NT2/D1 (cell line): Measurements from ENCODE around the gene PARN.
"Not testable (repeated sequence)": the region's sequence is repeated elsewhere in the genome, so short reads cannot be mapped to it uniquely, and the experiment has no call there.

ENCODE experiments used
- SUZ12 ChIP-seq: IDR thresholded peaks from 2 replicates; pipeline ENCODE4 v1.6.1; 2011; ENCODE audit not compliant: insufficient read length, insufficient read depth; ENCODE audit errors: extremely low read depth
- YY1 ChIP-seq: IDR thresholded peaks from 2 replicates; pipeline ENCODE4 v1.6.1; 2011; ENCODE audit not compliant: insufficient read length, insufficient read depth
- ZNF274 ChIP-seq: IDR thresholded peaks from 2 replicates; pipeline ENCODE4 v1.6.1; 2011; ENCODE audit warnings: mild to moderate bottlenecking, low read depth, low read length

DNA sequence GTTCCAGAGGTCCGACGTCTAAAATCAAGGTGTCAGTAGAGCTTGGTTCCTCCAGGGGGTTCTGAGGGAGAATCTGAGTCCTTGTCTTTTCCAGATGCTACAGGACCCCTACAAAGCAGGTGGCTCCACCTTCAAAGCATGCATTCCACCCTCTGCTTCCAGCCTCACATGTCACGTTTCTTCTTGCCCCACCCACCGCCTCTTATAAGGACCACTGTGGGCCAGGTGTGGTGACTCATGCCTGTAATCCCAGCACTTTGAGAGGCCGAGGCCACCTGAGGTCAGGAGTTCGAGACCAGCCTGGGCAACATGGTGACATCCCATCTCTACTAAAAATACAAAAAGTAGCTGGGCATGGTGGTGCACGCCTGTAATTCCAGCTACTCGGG is 227.1 kb downstream of the PARN start:
- not testable (repeated sequence) for TF ChIP-seq ZNF274, YY1, SUZ12
